ENCODE measurements around the gene ELN.
A peak's percentile ranks its signal among the peaks of the same experiment; 100 is the strongest.

ELN gene

GRCh38 chr7:74023786-74024185 is 4.2 kb upstream of the ELN start:
- DNase-seq (ENCODE audit: low read depth): no peak

DNA sequence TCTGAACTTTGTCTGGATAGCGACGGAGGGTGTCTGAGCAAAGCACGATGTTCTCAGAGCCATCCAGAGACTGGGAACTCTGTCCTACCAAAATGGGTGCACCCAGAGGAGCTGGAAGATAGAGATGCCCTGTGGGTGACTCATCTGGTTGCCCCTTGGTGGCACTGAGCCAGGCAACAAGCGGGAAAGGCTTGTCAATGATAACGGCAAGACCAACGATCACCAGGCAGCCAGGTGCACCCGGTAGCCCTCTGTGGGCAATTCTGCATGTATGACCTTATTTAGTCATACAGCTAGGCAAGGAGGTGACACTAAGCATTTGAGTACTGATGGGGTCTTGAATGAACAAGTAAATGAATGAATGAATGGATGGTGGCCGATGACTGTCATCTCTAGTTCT is 2.8 kb upstream of the ELN start:
- no peak for DNase-seq (ENCODE audit: low read depth)

DNA sequence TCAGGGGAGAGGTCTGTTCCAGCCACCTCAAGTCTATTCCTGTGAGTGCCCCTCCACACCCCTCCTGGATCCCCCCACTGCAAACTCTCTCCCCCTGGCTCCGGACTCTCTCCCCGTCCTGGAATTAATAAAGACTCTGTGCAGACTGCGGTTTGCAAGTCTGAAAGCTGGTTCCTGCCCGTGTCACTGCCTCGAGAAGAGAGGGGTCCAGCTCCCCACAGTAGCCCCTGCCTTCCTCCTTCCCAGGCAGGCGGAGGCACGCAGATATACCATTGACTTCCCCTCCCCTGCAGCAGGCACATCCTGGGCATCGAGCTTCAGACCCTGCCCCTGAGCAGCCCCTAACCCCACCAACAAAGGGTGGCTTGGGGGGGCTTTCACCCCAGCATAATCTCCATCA is 2.2 kb upstream of the ELN start:
- DNase-seq (ENCODE audit: low read depth): no peak

- DNase-seq (ENCODE audit: low read depth): no peak
These were observed 1.5 kb upstream of the ELN start for GRCh38 chr7:74026406-74026902.

DNA sequence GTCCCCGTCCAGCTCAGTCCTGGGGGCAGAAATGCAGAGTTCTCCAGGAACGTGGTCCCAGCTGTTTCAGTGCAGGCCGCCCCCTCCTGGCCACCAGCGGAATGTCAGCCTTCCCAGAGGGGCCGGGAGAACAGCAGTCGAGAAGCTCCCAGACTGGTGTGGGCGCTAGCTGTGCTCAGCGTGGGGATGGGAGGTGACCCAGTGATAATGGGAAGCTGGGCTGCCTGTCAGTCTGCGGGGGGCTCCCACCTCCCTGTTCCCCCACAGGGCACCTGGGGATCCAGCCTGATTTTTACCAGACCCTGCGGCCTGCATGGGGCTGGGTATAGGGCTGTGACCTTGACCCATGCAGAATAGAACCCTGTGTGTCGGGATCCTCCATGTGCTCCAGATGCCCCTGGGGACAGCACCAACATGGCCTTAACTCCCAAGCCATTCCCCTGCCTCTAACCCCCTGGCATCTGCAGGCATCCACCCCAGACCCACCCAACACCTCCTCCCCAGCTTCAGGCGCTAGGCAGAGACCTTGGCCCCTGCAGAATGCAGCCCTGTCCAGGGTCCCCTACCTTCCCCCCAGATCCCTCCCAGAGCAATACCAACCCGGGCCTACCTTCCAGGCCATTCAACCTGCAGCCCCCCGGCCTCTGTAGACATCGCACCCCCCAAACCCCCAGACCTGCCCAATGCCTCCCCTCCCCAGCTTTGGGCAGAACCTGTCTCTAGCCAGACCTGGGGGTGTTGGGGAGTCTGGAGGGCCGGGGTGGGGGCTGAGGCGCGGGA is 880 bp upstream of the ELN start:
- DNase-seq (ENCODE audit: low read depth): peak; percentile 54

GRCh38 chr7:74028321-74028838 is 407 bp downstream of the ELN start:
- DNase-seq (ENCODE audit: low read depth): no peak

DNA sequence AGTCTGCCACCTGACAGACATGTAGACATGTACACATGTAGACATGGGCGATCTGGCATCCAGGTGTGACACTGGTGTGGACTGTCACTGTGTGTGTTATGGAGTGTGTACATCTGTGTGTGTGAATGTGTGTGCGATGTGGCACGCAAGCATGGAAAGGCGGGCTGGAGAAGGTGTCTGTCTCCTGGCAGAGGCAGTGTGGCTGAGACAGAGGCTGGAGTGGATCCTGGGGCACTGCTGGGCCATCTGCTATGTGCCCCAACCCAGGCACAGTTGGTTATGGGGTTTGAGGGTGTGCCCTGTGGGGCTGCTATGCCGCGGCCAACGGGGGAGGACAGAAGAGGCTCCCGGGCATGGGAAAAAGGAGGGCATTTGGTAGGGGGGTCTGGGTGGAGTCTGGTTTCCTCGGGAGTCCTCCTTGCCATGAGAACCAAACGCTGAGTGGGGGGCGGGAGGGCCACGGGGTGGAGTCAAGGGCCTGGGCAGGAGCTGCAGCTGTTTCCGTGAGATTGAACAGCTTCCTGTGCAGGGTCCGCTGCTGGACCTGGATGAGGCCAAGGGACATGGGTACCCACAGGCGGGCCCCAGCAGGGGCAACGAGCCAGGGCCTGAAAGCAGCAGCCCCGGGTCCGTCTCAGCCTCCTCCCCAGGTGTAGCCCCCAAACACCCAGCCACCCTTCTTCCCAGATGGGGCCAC is 1.3 kb downstream of the ELN start:
- DNase-seq (ENCODE audit: low read depth): no peak

GRCh38 chr7:74029991-74030415 is 2.0 kb downstream of the ELN start:
- DNase-seq (ENCODE audit: low read depth): no peak

GRCh38 chr7:74030861-74031260 is 2.9 kb downstream of the ELN start:
- DNase-seq (ENCODE audit: low read depth): no peak

DNA sequence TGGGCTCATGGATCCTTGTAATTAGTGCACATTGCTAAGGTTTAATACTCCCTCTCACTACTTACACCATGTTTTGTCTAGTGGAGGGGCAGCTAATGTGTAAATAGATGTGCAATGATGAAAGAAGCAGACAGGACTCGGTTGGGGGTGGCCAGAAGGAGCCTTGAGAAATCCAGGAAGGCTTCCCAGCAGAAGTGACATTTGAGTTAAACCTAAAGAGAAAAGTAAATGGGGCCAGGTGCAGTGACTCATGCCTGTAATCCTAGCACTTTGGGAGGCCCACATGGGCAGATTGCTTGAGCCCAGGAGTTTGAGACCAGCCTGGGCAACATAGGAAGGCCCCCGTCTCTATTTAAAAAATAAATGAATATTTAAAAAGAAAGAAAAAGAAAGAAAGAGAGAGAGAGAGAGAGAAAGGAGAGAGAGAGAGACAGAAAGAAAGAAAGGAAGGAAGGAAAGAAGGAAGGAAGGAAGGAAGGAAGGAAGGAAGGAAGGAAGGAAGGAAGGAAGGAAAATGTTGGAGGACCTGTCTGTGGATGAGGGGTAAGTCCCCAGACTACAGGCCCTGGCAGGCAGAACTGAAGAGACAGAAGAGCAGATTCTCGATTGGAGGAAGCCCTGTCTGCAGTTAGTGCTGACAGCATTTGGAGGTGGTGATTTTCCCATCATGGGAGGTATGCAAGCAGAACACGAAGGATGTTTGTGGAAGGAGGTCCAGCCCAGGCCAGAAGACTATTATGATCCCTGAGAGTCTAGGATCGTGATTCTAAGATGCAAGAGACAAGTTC is 3.6 kb downstream of the ELN start:
- no peak for DNase-seq (ENCODE audit: low read depth)

DNA sequence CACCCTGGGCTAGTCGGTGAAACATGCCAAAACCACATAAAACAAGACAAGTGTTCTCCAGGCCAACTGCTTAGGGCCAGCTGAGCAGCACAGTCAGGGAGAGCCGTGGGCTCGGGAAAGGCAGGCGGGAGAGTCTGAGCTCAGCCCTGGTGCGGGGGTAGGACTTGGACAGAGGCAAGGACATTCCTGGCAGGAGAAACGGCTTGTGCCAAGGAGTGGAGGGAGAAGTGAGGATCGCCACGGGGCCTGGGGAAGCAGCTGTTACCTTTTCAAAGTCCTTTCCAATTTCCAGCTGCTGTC is 4.2 kb downstream of the ELN start:
- DNase-seq (ENCODE audit: low read depth): no peak

GRCh38 chr7:74032624-74033371 is 4.8 kb downstream of the ELN start:
- DNase-seq (ENCODE audit: low read depth): no peak

- no peak for DNase-seq (ENCODE audit: low read depth)
These were observed 5.7 kb downstream of the ELN start for GRCh38 chr7:74033372-74034311.

DNA sequence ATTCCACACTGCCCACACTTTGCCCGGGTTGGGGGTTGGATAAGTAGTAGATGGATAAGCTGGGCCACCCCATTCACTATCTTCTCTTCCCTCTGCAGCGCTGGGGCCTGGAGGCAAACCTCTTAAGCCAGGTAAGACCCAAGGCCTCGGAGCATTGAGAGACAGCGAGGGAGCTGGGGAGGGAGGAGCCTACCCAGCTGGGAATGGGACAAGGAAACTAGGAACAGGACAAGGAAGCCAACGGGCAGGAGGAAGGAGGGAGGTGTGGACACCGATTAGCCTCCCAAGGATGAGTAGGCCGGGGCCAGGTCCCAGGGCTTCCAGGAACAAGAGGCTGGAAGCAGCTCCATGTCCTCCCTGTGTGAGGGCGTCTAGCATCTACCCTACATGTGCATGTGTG is 9.6 kb downstream of the ELN start:
- no peak for DNase-seq (ENCODE audit: low read depth)

GRCh38 chr7:74038194-74038961 is 10.4 kb downstream of the ELN start:
- DNase-seq (ENCODE audit: low read depth): no peak

- no peak for DNase-seq (ENCODE audit: low read depth)
These were observed 11.4 kb downstream of the ELN start for GRCh38 chr7:74039337-74039736.

DNA sequence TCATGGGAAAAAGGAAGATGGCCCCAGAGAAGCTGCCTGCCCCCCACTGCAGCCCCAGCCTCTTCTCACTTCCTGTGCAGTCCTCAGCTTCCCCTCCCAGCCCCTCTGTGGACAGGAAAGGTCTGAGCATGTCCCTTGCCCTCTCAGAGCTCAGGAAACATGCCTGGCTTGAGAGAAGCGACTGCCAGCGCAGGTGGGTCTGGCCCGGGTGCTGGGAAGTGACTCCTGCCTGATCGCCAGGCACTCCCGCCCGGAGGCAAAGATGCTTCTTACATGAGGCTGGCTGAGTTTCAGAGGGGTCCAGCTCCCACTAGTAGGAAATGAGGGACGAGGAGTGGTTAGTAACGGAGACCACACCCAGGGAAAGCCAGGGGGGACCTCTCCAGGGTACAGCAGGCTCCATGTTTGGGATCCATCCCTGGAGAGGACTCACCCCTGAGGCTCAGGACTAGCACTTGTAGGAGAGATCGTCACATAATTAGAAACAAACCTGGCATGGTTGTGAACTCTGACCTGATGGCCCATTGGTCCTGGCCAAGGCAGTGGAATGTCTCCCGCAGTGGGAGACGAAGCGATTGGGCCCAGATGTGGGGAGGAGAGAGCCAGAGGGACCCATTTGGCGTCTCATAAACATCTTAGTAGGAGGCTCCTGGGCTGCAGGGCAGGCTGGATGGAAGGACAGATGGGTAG is 12.3 kb downstream of the ELN start:
- DNase-seq (ENCODE audit: low read depth): no peak

DNA sequence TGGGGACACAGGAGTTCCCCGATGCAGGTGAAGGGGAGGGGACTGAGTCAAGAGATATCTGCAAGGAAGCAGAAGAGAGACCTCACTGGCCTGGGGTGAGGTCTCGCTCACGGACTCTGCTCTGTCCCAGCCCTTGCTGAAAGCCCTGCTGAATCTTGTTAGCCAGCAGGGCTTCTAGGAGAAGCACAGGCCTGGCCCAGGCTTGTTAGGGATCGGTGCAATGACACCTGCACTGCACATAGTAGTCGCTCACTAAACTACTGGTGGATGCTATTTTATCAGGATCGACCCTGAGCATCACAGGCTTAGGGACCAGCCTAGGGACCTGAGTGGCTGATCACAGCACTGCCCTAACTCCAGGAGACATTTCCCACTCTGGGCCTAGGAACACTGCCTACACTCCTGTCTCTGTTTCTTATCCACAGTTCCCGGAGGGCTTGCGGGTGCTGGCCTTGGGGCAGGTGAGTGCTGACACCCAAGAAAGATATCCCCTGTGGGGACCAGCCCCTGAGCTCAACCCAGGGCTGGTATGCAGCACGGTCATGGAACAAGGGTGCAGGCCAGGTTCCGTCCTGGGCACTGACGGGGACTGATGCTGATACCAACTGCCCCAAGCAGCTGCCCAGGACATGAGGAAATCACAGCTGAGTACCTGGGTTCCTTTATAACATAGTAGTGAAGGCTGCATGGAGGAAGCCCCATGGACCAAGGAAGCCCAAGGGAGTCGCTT is 13.0 kb downstream of the ELN start:
- DNase-seq (ENCODE audit: low read depth): no peak

Measured in stimulated activated CD8-positive, alpha-beta memory T cell treated with anti-CD3 and anti-CD28 coated beads, Interleukin-7, amount 100 ng/mL, for 24 hours (primary cell).